Astrocyte (in vitro differentiated cells and primary cell): Measurements from ENCODE around the gene COL5A1. TPM values are rescaled to one million over a fixed set of nuclear protein-coding genes. Genes with fewer than 3 reads are reported as not detected.

Source experiments
- DNase-seq: peaks from one replicate; pipeline ENCODE4 v3.0.0-alpha.2; 2010; ENCODE audit warnings: low read depth
- FAIRE-seq: peaks from 2 replicates; lab custom pipeline; 2011; peaks lifted over from hg19 to GRCh38; lab: Jason Lieb, UNC
- H2AFZ ChIP-seq: 2 replicates; pipeline ENCODE4 v1.6.0; 2012; ENCODE audit warnings: low read depth, low read length, inconsistent platforms
- H3K27ac ChIP-seq: 2 replicates; pipeline ENCODE4 v1.5.1; 2011; ENCODE audit warnings: low read depth, low read length, inconsistent platforms
- H3K27me3 ChIP-seq: 2 replicates; pipeline ENCODE4 v1.6.0; 2011; ENCODE audit warnings: low read length, inconsistent platforms; ENCODE audit not compliant: insufficient read depth
- H3K36me3 ChIP-seq: 2 replicates; pipeline ENCODE4 v1.5.1; 2011; ENCODE audit warnings: low read length, inconsistent platforms; ENCODE audit not compliant: insufficient read depth
- H3K4me1 ChIP-seq: 2 replicates; pipeline ENCODE4 v1.5.1; 2011; ENCODE audit warnings: low read length, inconsistent platforms; ENCODE audit not compliant: insufficient read depth
- H3K4me2 ChIP-seq: 2 replicates; pipeline ENCODE4 v1.6.0; 2012; ENCODE audit warnings: low read length, inconsistent platforms
- H3K4me3 ChIP-seq: 2 replicates; pipeline ENCODE4 v1.5.1; 2011; ENCODE audit warnings: low read depth, mild to moderate bottlenecking, low read length, inconsistent platforms; ENCODE audit not compliant: insufficient read depth
- H3K79me2 ChIP-seq: 2 replicates; pipeline ENCODE4 v1.6.0; 2012; ENCODE audit warnings: mild to moderate bottlenecking, low read length, inconsistent platforms; ENCODE audit not compliant: insufficient read depth
- H3K9ac ChIP-seq: 2 replicates; pipeline ENCODE4 v1.6.0; 2012; ENCODE audit warnings: mild to moderate bottlenecking, low read length, inconsistent platforms
- H3K9me3 ChIP-seq: 2 replicates; pipeline ENCODE4 v1.5.1; 2012; ENCODE audit warnings: low read depth, mild to moderate bottlenecking, low read length, inconsistent platforms; ENCODE audit not compliant: insufficient read depth
- H4K20me1 ChIP-seq: 2 replicates; pipeline ENCODE4 v1.6.0; 2012; ENCODE audit warnings: low read length, inconsistent platforms; ENCODE audit not compliant: insufficient read depth
- H3K27ac Mint-ChIP-seq: one replicate; pipeline ENCODE4 v1.8.0; 2021; ENCODE audit warnings: mild to moderate bottlenecking, mixed read lengths; ENCODE audit not compliant: unreplicated experiment
- H3K27me3 Mint-ChIP-seq: one replicate; pipeline ENCODE4 v1.8.0; 2021; ENCODE audit warnings: low read depth, mixed read lengths; ENCODE audit not compliant: unreplicated experiment
- H3K36me3 Mint-ChIP-seq: one replicate; pipeline ENCODE4 v1.8.0; 2021; ENCODE audit warnings: low read depth, mixed read lengths; ENCODE audit not compliant: unreplicated experiment
- H3K4me1 Mint-ChIP-seq: one replicate; pipeline ENCODE4 v1.8.0; 2021; ENCODE audit warnings: low read depth, mixed read lengths; ENCODE audit not compliant: unreplicated experiment
- H3K4me3 Mint-ChIP-seq: one replicate; pipeline ENCODE4 v1.8.0; 2021; ENCODE audit warnings: mild to moderate bottlenecking, moderate library complexity, mixed read lengths; ENCODE audit not compliant: unreplicated experiment
- H3K9me3 Mint-ChIP-seq: one replicate; pipeline ENCODE4 v1.8.0; 2021; ENCODE audit warnings: mild to moderate bottlenecking, mixed read lengths; ENCODE audit not compliant: unreplicated experiment
- CTCF ChIP-seq: IDR thresholded peaks from 2 replicates; pipeline ENCODE4 v1.5.1; 2011; ENCODE audit warnings: low read depth, mild to moderate bottlenecking, inconsistent platforms, low read length, moderate library complexity; ENCODE audit not compliant: insufficient read depth
- EZH2 ChIP-seq: IDR thresholded peaks from 2 replicates; pipeline ENCODE4 v1.6.1; 2012; ENCODE audit warnings: mild to moderate bottlenecking, low read length, inconsistent platforms; ENCODE audit not compliant: insufficient read depth
- total RNA-seq: library from RNA; stranded (reverse); gene quantifications from 2 replicates; pipeline ENCODE4 v1.2.1, GENCODE V29; 2021

The COL5A1 gene
- total RNA-seq, 1 donor from 2014 or later: 1,055 TPM

DNA sequence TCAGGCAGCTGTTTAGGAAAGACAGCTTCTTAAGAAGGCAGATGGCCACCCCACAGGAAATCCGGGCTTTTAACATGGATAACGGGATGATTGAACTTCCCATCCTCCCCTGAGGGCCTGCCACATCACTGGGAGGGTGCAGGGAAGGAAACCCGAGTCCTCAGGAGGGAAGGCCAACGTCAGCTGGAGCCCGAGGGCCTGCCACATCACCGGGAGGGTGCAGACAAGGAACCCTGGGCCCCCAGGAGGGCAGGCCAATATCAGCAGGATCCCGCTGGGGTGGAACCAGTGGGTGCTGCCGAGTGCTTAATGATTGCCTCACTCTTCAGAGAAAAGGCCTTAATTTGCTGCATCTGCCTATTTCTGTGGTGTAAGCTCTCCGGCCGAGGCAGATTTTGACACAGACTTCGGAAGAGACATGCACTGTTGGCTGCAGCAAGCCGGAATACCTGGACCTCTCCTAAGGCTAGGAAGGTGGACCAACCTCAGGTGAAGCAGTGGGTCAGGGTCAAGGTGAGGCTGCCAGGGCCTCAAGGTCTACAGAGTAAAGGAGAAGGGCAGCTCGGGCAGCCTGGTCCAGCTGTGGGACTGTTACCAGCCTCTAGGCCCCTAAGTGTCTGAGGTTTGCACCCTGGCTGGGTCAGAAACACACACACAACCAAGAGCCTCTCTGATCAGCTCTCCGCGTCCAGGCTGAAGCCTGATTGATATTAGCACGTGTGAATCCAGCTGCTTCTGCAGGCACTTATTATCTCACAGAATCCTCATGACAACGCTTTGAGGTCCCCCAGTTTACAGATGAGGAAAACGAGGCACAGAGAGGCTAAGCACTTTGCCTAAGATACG is 14.8 kb upstream of the COL5A1 start:
- peak overlapping the region; percentile 97 for H3K27ac Mint-ChIP-seq
- no peaks in the 10 kb centered on the region for H4K20me1 ChIP-seq
- H3K9me3 Mint-ChIP-seq: peaks cover 3% of the 10 kb centered on the region
- no peaks in the 10 kb centered on the region for H3K36me3 Mint-ChIP-seq
- H3K4me2 ChIP-seq: peak overlapping the region; percentile 71
- H3K4me1 Mint-ChIP-seq: peaks cover 44% of the 10 kb centered on the region
- no peaks in the 10 kb centered on the region for H3K36me3 ChIP-seq
- H3K9me3 ChIP-seq: no peaks in the 10 kb centered on the region
- TF ChIP-seq EZH2 (no peak), CTCF (no peak)
- peak overlapping the region; percentile 40 for H3K4me3 Mint-ChIP-seq
- H3K27me3 Mint-ChIP-seq: peaks cover 11% of the 10 kb centered on the region
- H2AFZ ChIP-seq: peak overlapping the region; percentile 36
- H3K79me2 ChIP-seq: no peaks in the 10 kb centered on the region
- H3K27ac ChIP-seq: peak overlapping the region; percentile 95
- H3K9ac ChIP-seq: peak overlapping the region; percentile 78
- peak; percentile 84 for DNase-seq
- peaks cover 43% of the 10 kb centered on the region for H3K4me1 ChIP-seq
- H3K4me3 ChIP-seq: no peak overlapping the region
- no peaks in the 10 kb centered on the region for H3K27me3 ChIP-seq
- FAIRE-seq: no peak

GRCh38 chr9:134627417-134628353 is 13.9 kb upstream of the COL5A1 start:
- peak overlapping the region; percentile 36 for H2AFZ ChIP-seq
- H3K36me3 Mint-ChIP-seq: no peaks in the 10 kb centered on the region
- no peak overlapping the region for H3K4me3 ChIP-seq
- H3K27me3 ChIP-seq: no peaks in the 10 kb centered on the region
- peak overlapping the region; percentile 71 for H3K4me2 ChIP-seq
- no peaks in the 10 kb centered on the region for H3K79me2 ChIP-seq
- H4K20me1 ChIP-seq: no peaks in the 10 kb centered on the region
- H3K27ac ChIP-seq: no peak overlapping the region
- no peak overlapping the region for H3K9ac ChIP-seq
- H3K4me1 Mint-ChIP-seq: peaks cover 37% of the 10 kb centered on the region
- no peaks in the 10 kb centered on the region for H3K36me3 ChIP-seq
- FAIRE-seq (no peak), DNase-seq (no peak)
- H3K9me3 ChIP-seq: no peaks in the 10 kb centered on the region
- H3K4me3 Mint-ChIP-seq: no peak overlapping the region
- TF ChIP-seq CTCF: no peak
- no peak for TF ChIP-seq EZH2
- no peak overlapping the region for H3K27ac Mint-ChIP-seq
- H3K9me3 Mint-ChIP-seq: peaks cover 3% of the 10 kb centered on the region
- H3K27me3 Mint-ChIP-seq: peaks cover 11% of the 10 kb centered on the region
- H3K4me1 ChIP-seq: peaks cover 43% of the 10 kb centered on the region
